ENCODE data around the gene BCAR3.

- no peak for TF ChIP-seq CTCF (IDR thresholded peaks at IDR 0.05; ENCODE audit: insufficient read depth, low read length, poor library complexity, severe bottlenecking)
- TF ChIP-seq EZH2phosphoT487 (conservative IDR thresholded peaks at IDR 0.05; ENCODE audit: low read length): no peak
Measured at GRCh38 chr1:93668121-93668520, 13.5 kb downstream of the BCAR3 start.

Measured in SU-DHL-6 (cell line).